HepG2 (cell line): ENCODE data around the gene TAF1D. TPM values are rescaled to one million over a fixed set of nuclear protein-coding genes. Genes with fewer than 3 reads are reported as not detected.

ENCODE experiments used
- CTCF ChIP-seq: sonication (generic); formaldehyde crosslinking; IDR thresholded peaks from 2 replicates; pipeline ENCODE4 v1.5.0; 2020; ENCODE audit warnings: mild to moderate bottlenecking, missing genetic modification reagents, moderate library complexity
- DMAP1 ChIP-seq: IDR thresholded peaks from 2 replicates; pipeline ENCODE4 v1.6.1; 2016
- FOXJ3 ChIP-seq: sonication (generic); formaldehyde crosslinking; IDR thresholded peaks from 2 replicates; pipeline ENCODE4 v1.4.0; 2020; ENCODE audit warnings: missing genetic modification reagents, mild to moderate bottlenecking, borderline replicate concordance
- GATA4 ChIP-seq: sonication (generic); IDR thresholded peaks from 2 replicates; pipeline ENCODE4 v1.6.1; 2016; ENCODE audit warnings: antibody characterized with exemption, low read depth, borderline replicate concordance
- LBX2 ChIP-seq: sonication (generic); formaldehyde crosslinking; IDR thresholded peaks from 2 replicates; pipeline ENCODE4 v1.5.0; 2020; ENCODE audit warnings: missing genetic modification reagents, mild to moderate bottlenecking, borderline replicate concordance
- MAFF ChIP-seq: IDR thresholded peaks from 2 replicates; pipeline ENCODE4 v1.6.1; 2011; ENCODE audit warnings: low read depth, low read length, improper control_type of control experiment
- MEF2D ChIP-seq: sonication (generic); formaldehyde crosslinking; IDR thresholded peaks from 2 replicates; pipeline ENCODE4 v1.5.1; 2020; ENCODE audit warnings: mild to moderate bottlenecking, missing genetic modification reagents
- NCOA2 ChIP-seq: sonication (generic); formaldehyde crosslinking; IDR thresholded peaks from 2 replicates; pipeline ENCODE4 v1.8.0; 2022; ENCODE audit warnings: inconsistent platforms
- PCBP2 ChIP-seq: fragments of 200-400 bp; formaldehyde crosslinking; optimal IDR thresholded peaks from 2 replicates; pipeline ENCODE3; 2018; ENCODE audit warnings: low read length, low read depth; ENCODE audit not compliant: poor library complexity, severe bottlenecking
- POLR2AphosphoS5 ChIP-seq: IDR thresholded peaks from 2 replicates; pipeline ENCODE4 v1.6.1; 2012; ENCODE audit warnings: low read depth, low read length
- PTBP1 ChIP-seq: fragments of 200-400 bp; formaldehyde crosslinking; IDR thresholded peaks from 2 replicates; pipeline ENCODE4 v1.6.1; 2018; ENCODE audit warnings: low read length, low read depth; ENCODE audit not compliant: poor library complexity, severe bottlenecking
- RFXANK ChIP-seq: IDR thresholded peaks from 2 replicates; pipeline ENCODE4 v1.6.1; 2016
- SALL2 ChIP-seq: sonication (generic); formaldehyde crosslinking; IDR thresholded peaks from 2 replicates; pipeline ENCODE4 v1.8.1; 2023; ENCODE audit warnings: mild to moderate bottlenecking, missing genetic modification reagents, inconsistent platforms
- SNAPC5 ChIP-seq: sonication (generic); formaldehyde crosslinking; IDR thresholded peaks from 2 replicates; pipeline ENCODE4 v1.8.1; 2023; ENCODE audit warnings: mild to moderate bottlenecking, missing genetic modification reagents, borderline replicate concordance
- SP2 ChIP-seq: sonication (generic); formaldehyde crosslinking; IDR thresholded peaks from 2 replicates; pipeline ENCODE4 v1.5.1; 2020; ENCODE audit warnings: mild to moderate bottlenecking, missing genetic modification reagents
- SUZ12 ChIP-seq: fragments of 150-350 bp; IDR thresholded peaks from 2 replicates; pipeline ENCODE4 v1.6.1; 2014; ENCODE audit warnings: low read depth, low read length
- TAF15 ChIP-seq: fragments of 200-400 bp; formaldehyde crosslinking; IDR thresholded peaks from one replicate; pipeline ENCODE4 v1.6.1; 2018; ENCODE audit warnings: mild to moderate bottlenecking, low read depth, low read length; ENCODE audit not compliant: poor library complexity, severe bottlenecking
- TIGD3 ChIP-seq: sonication (generic); formaldehyde crosslinking; IDR thresholded peaks from 2 replicates; pipeline ENCODE4 v1.5.1; 2020; ENCODE audit warnings: mild to moderate bottlenecking, missing genetic modification reagents, borderline replicate concordance
- ZBTB42 ChIP-seq: sonication (generic); formaldehyde crosslinking; IDR thresholded peaks from 2 replicates; pipeline ENCODE4 v1.5.0; 2020; ENCODE audit warnings: mild to moderate bottlenecking, missing genetic modification reagents
- ZFP36L1 ChIP-seq: sonication (generic); formaldehyde crosslinking; IDR thresholded peaks from 2 replicates; pipeline ENCODE4 v1.8.0; 2022; ENCODE audit warnings: mild to moderate bottlenecking, missing genetic modification reagents, moderate library complexity
- ZNF121 ChIP-seq: sonication (generic); formaldehyde crosslinking; IDR thresholded peaks from 2 replicates; pipeline ENCODE4 v1.5.0; 2020; ENCODE audit warnings: mild to moderate bottlenecking, missing genetic modification reagents
- ZNF235 ChIP-seq: sonication (generic); formaldehyde crosslinking; IDR thresholded peaks from 2 replicates; pipeline ENCODE4 v1.8.1; 2023; ENCODE audit warnings: mild to moderate bottlenecking, missing genetic modification reagents, borderline replicate concordance
- ZNF317 ChIP-seq: sonication (generic); formaldehyde crosslinking; IDR thresholded peaks from 2 replicates; pipeline ENCODE4 v1.5.0; 2020; ENCODE audit warnings: mild to moderate bottlenecking, missing genetic modification reagents
- ZNF501 ChIP-seq: sonication (generic); formaldehyde crosslinking; IDR thresholded peaks from 2 replicates; pipeline ENCODE4 v1.5.1; 2020; ENCODE audit warnings: mild to moderate bottlenecking, moderate library complexity, missing genetic modification reagents
- ZNF569 ChIP-seq: sonication (generic); formaldehyde crosslinking; IDR thresholded peaks from 2 replicates; pipeline ENCODE4 v1.5.0; 2020; ENCODE audit warnings: mild to moderate bottlenecking, missing genetic modification reagents, moderate library complexity, borderline replicate concordance
- polyA plus RNA-seq, 8 experiments: library from polyadenylated mRNA; depleted of rRNA in 3 of 8; stranded (reverse) in 7 of 8; unstranded in 1 of 8; fragments of >200 nt; fragmentation: Illumina TruSeq in 4 of 8; extraction: Trizol in 4 of 8; gene quantifications; 2 replicates each; pipeline versions ENCODE4 v1.2.1 to v1.2.3, GENCODE V29; 2011 to 2016; ENCODE audit warnings: low read depth in 4 of 8, missing spikeins in 1 of 8, mixed read lengths in 1 of 8; ENCODE audit not compliant: insufficient read depth in 1 of 8
- total RNA-seq, 5 experiments: library from RNA; depleted of rRNA; stranded (reverse); fragments of >200 nt; fragmentation: Illumina TruSeq; extraction: Trizol; gene quantifications; 2 replicates each; pipeline ENCODE4 v1.2.3, GENCODE V29; 2016; ENCODE audit warnings: low read depth in 1 of 5
- TF ChIP-seq, protein P1 (sequence below): sonication (generic); formaldehyde crosslinking; conservative IDR thresholded peaks from 2 replicates; pipeline ENCODE4 v1.4.0; 2020; ENCODE audit warnings: missing genetic modification reagents

TAF1D gene
- total and polyA plus RNA-seq, 2 of the 13 experiments (the other 11 are each of a cell fraction or from before 2014, with no cell fraction given), result 132 to 207 TPM

DNA sequence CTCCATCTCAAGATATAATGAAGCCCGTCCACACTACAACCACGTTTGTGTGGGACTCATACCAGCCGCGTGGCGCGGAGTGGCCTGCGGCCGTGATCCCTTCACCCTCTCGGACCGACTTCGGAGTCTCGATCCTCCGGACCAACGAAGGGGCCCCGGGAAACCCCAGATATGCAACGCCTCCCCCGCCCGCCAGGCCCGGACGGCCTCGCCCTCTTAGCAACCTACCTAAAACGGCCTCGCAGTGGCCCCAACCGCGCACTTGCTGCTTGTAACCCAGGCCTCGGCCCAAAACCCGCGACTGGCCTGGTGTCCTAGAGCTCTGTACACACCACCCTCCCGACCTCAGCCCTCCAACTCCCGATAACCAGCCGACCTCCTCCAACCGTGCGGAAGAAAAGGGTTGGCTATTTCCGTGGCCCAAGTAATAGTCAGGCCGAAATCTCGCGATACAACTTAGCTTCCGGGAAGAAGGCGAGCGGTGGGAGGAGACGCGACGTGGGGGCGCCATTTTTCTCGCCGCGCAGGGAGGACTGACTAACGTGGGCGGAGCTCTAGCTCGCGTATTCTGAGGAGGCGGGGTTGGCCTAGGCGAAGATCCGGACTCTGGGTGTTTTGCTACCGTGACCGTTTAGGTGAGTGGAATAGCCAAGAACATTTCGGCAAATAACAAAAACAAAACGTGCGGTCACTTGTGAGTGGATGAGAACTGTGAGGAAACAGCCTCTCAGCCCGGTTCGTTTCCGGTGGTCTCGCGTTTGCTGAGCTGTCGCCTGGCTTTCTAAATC, at the start of gene TAF1D, which contains the start of gene C11orf54 (continued):
- TF ChIP-seq TIGD3 (CRISPR knock-in tag) (0 out of 2 replicates have a peak, but pooled peaks have one; percentile 23), ZBTB42 (CRISPR knock-in tag) (no peak), PCBP2 (no peak), FOXJ3 (CRISPR knock-in tag) (no peak), ZNF121 (no peak), MAFF (no peak), SALL2 (CRISPR knock-in tag) (peak; percentile 70; the same call in 1 of the 2 replicates), LBX2 (no peak), NCOA2 (CRISPR knock-in tag) (peak; percentile 48), ZNF317 (CRISPR knock-in tag) (no peak), ZFP36L1 (CRISPR knock-in tag) (no peak; the same call in 1 of the 2 replicates), SP2 (CRISPR knock-in tag) (no peak), MEF2D (CRISPR knock-in tag) (no peak), SNAPC5 (CRISPR knock-in tag) (no peak), GATA4 (peak; percentile 86), POLR2AphosphoS5 (peak; percentile 99), CTCF (CRISPR knock-in tag) (peak; percentile 40; the same call in 1 of the 2 replicates), DMAP1 (CRISPR knock-in tag) (peak; percentile 86), RFXANK (no peak), TAF15 (no peak), SUZ12 (no peak), ZNF569 (CRISPR knock-in tag) (no peak), PTBP1 (peak; percentile 48), ZNF501 (peak; percentile 83), ZNF235 (CRISPR knock-in tag) (no peak)
- TF ChIP-seq, protein P1, sequence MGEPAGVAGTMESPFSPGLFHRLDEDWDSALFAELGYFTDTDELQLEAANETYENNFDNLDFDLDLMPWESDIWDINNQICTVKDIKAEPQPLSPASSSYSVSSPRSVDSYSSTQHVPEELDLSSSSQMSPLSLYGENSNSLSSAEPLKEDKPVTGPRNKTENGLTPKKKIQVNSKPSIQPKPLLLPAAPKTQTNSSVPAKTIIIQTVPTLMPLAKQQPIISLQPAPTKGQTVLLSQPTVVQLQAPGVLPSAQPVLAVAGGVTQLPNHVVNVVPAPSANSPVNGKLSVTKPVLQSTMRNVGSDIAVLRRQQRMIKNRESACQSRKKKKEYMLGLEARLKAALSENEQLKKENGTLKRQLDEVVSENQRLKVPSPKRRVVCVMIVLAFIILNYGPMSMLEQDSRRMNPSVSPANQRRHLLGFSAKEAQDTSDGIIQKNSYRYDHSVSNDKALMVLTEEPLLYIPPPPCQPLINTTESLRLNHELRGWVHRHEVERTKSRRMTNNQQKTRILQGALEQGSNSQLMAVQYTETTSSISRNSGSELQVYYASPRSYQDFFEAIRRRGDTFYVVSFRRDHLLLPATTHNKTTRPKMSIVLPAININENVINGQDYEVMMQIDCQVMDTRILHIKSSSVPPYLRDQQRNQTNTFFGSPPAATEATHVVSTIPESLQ (CRISPR knock-in tag), result no peak
